H1 (cell line): Measurements from ENCODE around the gene LBX2. TPM values are rescaled to one million over a fixed set of nuclear protein-coding genes. Genes with fewer than 3 reads are reported as not detected.

Source experiments
- CTCF ChIA-PET: fragments of 300-600 bp; sonication (Branson Sonifier 250); formaldehyde crosslinking; loops from one replicate; lab custom pipeline; 2021; ENCODE audit not compliant: partially characterized antibody; lab: Charles Lee
- POLR2A ChIA-PET: fragments of 300-600 bp; sonication (Branson Sonifier 250); formaldehyde crosslinking; loops from one replicate; lab custom pipeline; 2021; ENCODE audit warnings: inconsistent platforms; ENCODE audit not compliant: partially characterized antibody; lab: Charles Lee
- DNase-seq, 2 experiments: peaks; one replicate each; pipeline versions ENCODE4 v3.0.0 to v3.0.0-alpha.2; 2010 to 2022; ENCODE audit warnings: low spot score in 2 of 2, low read depth in 1 of 2, mixed read lengths in 1 of 2
- FAIRE-seq: peaks from 2 replicates; lab custom pipeline; 2011; peaks lifted over from hg19 to GRCh38; lab: Jason Lieb, UNC
- H2AFZ ChIP-seq: 2 replicates; pipeline ENCODE4 v1.8.1; 2012; ENCODE audit warnings: low read length, inconsistent platforms
- H2AK5ac ChIP-seq: 2 replicates; pipeline ENCODE4 v1.6.1; 2013; ENCODE audit warnings: low read depth, low read length
- H2BK120ac ChIP-seq: replicated peaks from 2 replicates; pipeline ENCODE3; 2013; ENCODE audit warnings: low read depth, low read length, inconsistent platforms
- H2BK12ac ChIP-seq: 2 replicates; pipeline ENCODE4 v1.6.1; 2013; ENCODE audit warnings: low read depth, low read length
- H2BK15ac ChIP-seq: 2 replicates; pipeline ENCODE4 v1.6.1; 2013; ENCODE audit warnings: low read length
- H2BK20ac ChIP-seq: 2 replicates; pipeline ENCODE4 v1.6.1; 2013; ENCODE audit warnings: low read length
- H2BK5ac ChIP-seq: 2 replicates; pipeline ENCODE4 v1.6.1; 2013; ENCODE audit warnings: low read depth, low read length
- H3K14ac ChIP-seq: 2 replicates; pipeline ENCODE4 v1.6.1; 2013; ENCODE audit warnings: inconsistent platforms; ENCODE audit not compliant: insufficient read length
- H3K18ac ChIP-seq: 2 replicates; pipeline ENCODE4 v1.6.1; 2013; ENCODE audit warnings: low read length; ENCODE audit errors: extremely low read depth
- H3K23ac ChIP-seq: 2 replicates; pipeline ENCODE4 v1.6.1; 2013; ENCODE audit warnings: inconsistent platforms; ENCODE audit not compliant: insufficient read length
- H3K23me2 ChIP-seq: 2 replicates; pipeline ENCODE4 v1.6.1; 2013; ENCODE audit warnings: low read depth, low read length
- H3K27ac ChIP-seq: 2 replicates; pipeline ENCODE4 v1.6.1; 2011; ENCODE audit warnings: low read depth, low read length, inconsistent platforms
- H3K27me3 ChIP-seq, 4 experiments: replicated peaks in 1 of 4; 1 replicate in 1 of 4; 2 replicates in 3 of 4; pipeline versions ENCODE4 v1.6.1 to v1.8.1; 2011 to 2013; ENCODE audit warnings: low read length in 3 of 4, mild to moderate bottlenecking in 3 of 4, inconsistent platforms in 2 of 4, mixed read lengths in 2 of 4, moderate library complexity in 1 of 4; ENCODE audit not compliant: control insufficient read depth in 3 of 4, insufficient read depth in 3 of 4; ENCODE audit errors: extremely low read depth in 1 of 4
- H3K36me3 ChIP-seq, 4 experiments: 2 replicates each; pipeline versions ENCODE4 v1.6.1 to v1.8.1; 2011 to 2013; ENCODE audit warnings: mild to moderate bottlenecking in 4 of 4, low read length in 3 of 4, moderate library complexity in 2 of 4, control low read depth in 1 of 4, inconsistent platforms in 1 of 4; ENCODE audit not compliant: insufficient read depth in 4 of 4, control insufficient read depth in 2 of 4
- H3K4ac ChIP-seq: replicated peaks from 2 replicates; pipeline ENCODE3; 2013; ENCODE audit warnings: low read length, low read depth, mixed read lengths, inconsistent platforms; ENCODE audit not compliant: insufficient read length
- H3K4me1 ChIP-seq, 4 experiments: replicated peaks in 1 of 4; 1 replicate in 1 of 4; 2 replicates in 3 of 4; pipeline versions ENCODE4 v1.6.1 to v1.8.1; 2011 to 2013; ENCODE audit warnings: low read length in 3 of 4, inconsistent platforms in 2 of 4, mixed read lengths in 1 of 4; ENCODE audit not compliant: insufficient read depth in 4 of 4, control insufficient read depth in 3 of 4
- H3K4me2 ChIP-seq, 2 experiments: 2 replicates each; pipeline versions ENCODE4 v1.6.1 to v1.8.1; 2011 to 2013; ENCODE audit warnings: low read depth in 2 of 2, low read length in 2 of 2, control low read depth in 1 of 2, inconsistent platforms in 1 of 2, mild to moderate bottlenecking in 1 of 2; ENCODE audit not compliant: insufficient read depth in 1 of 2
- H3K4me3 ChIP-seq, 4 experiments: fragments of 200-600, 300-600 bp in 1 of 4; sonication (generic), shearing (Covaris generic), sonication (Bioruptor Twin) in 1 of 4; 2 replicates each; pipeline versions ENCODE4 v1.5.1 to v1.8.1; 2011 to 2016; ENCODE audit warnings: low read length in 4 of 4, low read depth in 3 of 4, control low read depth in 2 of 4, inconsistent platforms in 2 of 4, mild to moderate bottlenecking in 2 of 4, mixed read lengths in 1 of 4, moderate library complexity in 1 of 4; ENCODE audit not compliant: insufficient read depth in 2 of 4; ENCODE audit errors: extremely low read depth in 1 of 4
- H3K56ac ChIP-seq: replicated peaks from 2 replicates; pipeline ENCODE3; 2013; ENCODE audit warnings: low read depth, mild to moderate bottlenecking, mixed read lengths, low read length, inconsistent platforms; ENCODE audit not compliant: insufficient read length
- H3K79me1 ChIP-seq: 2 replicates; pipeline ENCODE4 v1.6.1; 2013; ENCODE audit warnings: low read depth, low read length, control low read depth
- H3K79me2 ChIP-seq, 2 experiments: 2 replicates each; pipeline versions ENCODE4 v1.6.1 to v1.8.1; 2012 to 2013; ENCODE audit warnings: low read length in 2 of 2, mild to moderate bottlenecking in 2 of 2, inconsistent platforms in 1 of 2; ENCODE audit not compliant: insufficient read depth in 2 of 2, control insufficient read depth in 1 of 2
- H3K9ac ChIP-seq, 4 experiments: replicated peaks in 1 of 4; 1 replicate in 1 of 4; 2 replicates in 3 of 4; pipeline versions ENCODE4 v1.6.1 to v1.8.1; 2011 to 2013; ENCODE audit warnings: low read depth in 3 of 4, low read length in 3 of 4, control low read depth in 2 of 4, mild to moderate bottlenecking in 2 of 4, moderate library complexity in 2 of 4, inconsistent platforms in 1 of 4; ENCODE audit errors: extremely low read depth in 1 of 4
- H3K9me3 ChIP-seq, 2 experiments: 2 replicates each; pipeline versions ENCODE4 v1.6.1 to v1.8.1; 2012 to 2013; ENCODE audit warnings: mild to moderate bottlenecking in 2 of 2, moderate library complexity in 2 of 2, control low read depth in 1 of 2, inconsistent platforms in 1 of 2, low read depth in 1 of 2, low read length in 1 of 2, mixed read lengths in 1 of 2; ENCODE audit not compliant: insufficient read depth in 2 of 2
- H4K20me1 ChIP-seq, 2 experiments: replicated peaks in 1 of 2; 2 replicates each; pipeline versions ENCODE3 to v1.8.1; 2011 to 2013; ENCODE audit warnings: inconsistent platforms in 2 of 2, low read length in 2 of 2, mild to moderate bottlenecking in 1 of 2; ENCODE audit not compliant: insufficient read depth in 2 of 2, control insufficient read depth in 1 of 2
- H4K5ac ChIP-seq: 2 replicates; pipeline ENCODE4 v1.6.1; 2013; ENCODE audit warnings: low read length, low read depth, mixed read lengths, inconsistent platforms; ENCODE audit not compliant: insufficient read length
- H4K8ac ChIP-seq: 2 replicates; pipeline ENCODE4 v1.8.0; 2013; ENCODE audit warnings: mild to moderate bottlenecking, moderate library complexity, low read length, inconsistent platforms; ENCODE audit not compliant: insufficient read depth; ENCODE audit errors: extremely low read depth
- H4K91ac ChIP-seq: replicated peaks from 2 replicates; pipeline ENCODE3; 2013; ENCODE audit warnings: low read length, mixed read lengths, inconsistent platforms; ENCODE audit not compliant: insufficient read length
- EGR1 ChIP-seq: IDR thresholded peaks from 2 replicates; pipeline ENCODE4 v1.6.1; 2011; ENCODE audit warnings: low read depth, low read length, borderline replicate concordance
- EP300 ChIP-seq, 2 experiments: IDR thresholded peaks; 1 replicate in 1 of 2; 2 replicates in 1 of 2; pipeline ENCODE4 v1.6.1; 2011 to 2012; ENCODE audit warnings: low read depth in 2 of 2, low read length in 2 of 2, mild to moderate bottlenecking in 2 of 2, borderline replicate concordance in 1 of 2, inconsistent platforms in 1 of 2, moderate library complexity in 1 of 2
- KDM5A ChIP-seq: fragments of 200-600 bp; IDR thresholded peaks from 2 replicates; pipeline ENCODE4 v1.7.1; 2012; ENCODE audit warnings: mild to moderate bottlenecking, low read length, inconsistent platforms, mixed read lengths
- POLR2A ChIP-seq, 2 experiments: IDR thresholded peaks; 1 replicate in 1 of 2; 2 replicates in 1 of 2; pipeline ENCODE4 v1.6.1; 2011; ENCODE audit warnings: low read depth in 2 of 2, low read length in 2 of 2, mild to moderate bottlenecking in 2 of 2; ENCODE audit errors: control extremely low read depth in 1 of 2
- SAP30 ChIP-seq: fragments of 300-600 bp; sonication (generic); IDR thresholded peaks from 2 replicates; pipeline ENCODE4 v1.7.1; 2012; ENCODE audit warnings: low read length, moderate library complexity, mild to moderate bottlenecking, inconsistent platforms; ENCODE audit not compliant: insufficient read depth, insufficient replicate concordance
- SIN3A ChIP-seq, 2 experiments: IDR thresholded peaks in 1 of 2; conservative IDR thresholded peaks in 1 of 2; 2 replicates each; pipeline ENCODE4 v1.6.1; 2011 to 2012; ENCODE audit warnings: low read length in 2 of 2, improper control_type of control experiment in 1 of 2, low read depth in 1 of 2, mild to moderate bottlenecking in 1 of 2
- SIX5 ChIP-seq: IDR thresholded peaks from 2 replicates; pipeline ENCODE4 v1.6.1; 2011; ENCODE audit warnings: mild to moderate bottlenecking, low read depth, low read length
- SP4 ChIP-seq: IDR thresholded peaks from 2 replicates; pipeline ENCODE4 v1.6.1; 2012; ENCODE audit warnings: low read length, inconsistent platforms
- TBP ChIP-seq: IDR thresholded peaks from 2 replicates; pipeline ENCODE4 v1.6.1; 2011; ENCODE audit warnings: low read depth, low read length, improper control_type of control experiment
- USF2 ChIP-seq: IDR thresholded peaks from 2 replicates; pipeline ENCODE4 v1.6.1; 2011; ENCODE audit warnings: low read length, improper control_type of control experiment
- WGBS, 2 experiments: shearing (Covaris generic) in 1 of 2; methylation state at CpG; one replicate each; pipeline versions ENCODE4 v1.1.6 to v1.1.7; 2013 to 2015; ENCODE audit warnings: low lambda C conversion rate in 2 of 2, mixed read lengths in 2 of 2, inconsistent platforms in 1 of 2, low coverage in 1 of 2, missing lambda C conversion rate in 1 of 2; ENCODE audit not compliant: insufficient replicate concordance in 2 of 2, insufficient coverage in 1 of 2, insufficient read length in 1 of 2; ENCODE audit errors: extremely low coverage in 1 of 2, missing lambda C conversion rate in 1 of 2; 5-methylcytosine and 5-hydroxymethylcytosine counted together
- polyA plus RNA-seq, 7 experiments: library from polyadenylated mRNA; depleted of rRNA in 3 of 7; stranded (reverse) in 5 of 7; unstranded in 2 of 7; fragments of >200 nt in 5 of 7; fragments of 200-250 nt in 2 of 7; gene quantifications; 1 replicate in 5 of 7; 2 replicates in 1 of 7; 4 replicates in 1 of 7; pipeline versions ENCODE4 v1.2.1 to v1.2.3, GENCODE V29; 2011 to 2013; ENCODE audit warnings: missing spikeins in 2 of 7, mixed read lengths in 2 of 7
- total RNA-seq: library from RNA; stranded (reverse); fragmentation: NEBNext Ultra II Directional; extraction: Animal tissue kit (Norgen Biotek cat#: 25700); gene quantifications from 2 replicates; pipeline ENCODE4 v1.2.1, GENCODE V29; 2021
- TF ChIP-seq, protein P1 (sequence below): IDR thresholded peaks from 2 replicates; pipeline ENCODE4 v1.6.1; 2011; ENCODE audit warnings: low read depth, mild to moderate bottlenecking, low read length; ENCODE audit not compliant: insufficient read depth

The LBX2 gene
- total and polyA plus RNA-seq, 2 of the 8 experiments (the other 6 are each of a cell fraction or from before 2014, with no cell fraction given): 0.27 TPM; not detected in 1

GRCh38 chr2:74531666-74532065, 32.3 kb upstream of the LBX2 start:
- Histone ChIP-seq H3K36me3 (peaks cover 4 to 27% (median 21%) of the 10 kb centered on the region in 4 experiments; a peak in 7 of 8 replicates), H2BK20ac (no peak overlapping the region), H3K4ac (no peak overlapping the region), H4K91ac (no peak overlapping the region), H3K4me3 (no peak overlapping the region), H3K27ac (no peak overlapping the region), H2AK5ac (no peak overlapping the region), H3K27me3 (no peaks in the 10 kb centered on the region; a peak in 1 of 7 replicates), H3K9ac (no peak overlapping the region), H3K56ac (no peak overlapping the region), H4K20me1 (peaks cover 6 to 11% of the 10 kb centered on the region in 2 experiments), H3K79me1 (peaks cover 10% of the 10 kb centered on the region), H4K8ac (no peak overlapping the region), H3K9me3 (no peaks in the 10 kb centered on the region), H3K4me1 (peaks cover 4 to 13% (median 6%) of the 10 kb centered on the region in 4 experiments; a peak in 6 of 7 replicates), H2BK120ac (no peak overlapping the region), H2BK12ac (no peak overlapping the region), H3K14ac (no peak overlapping the region), H2AFZ (no peak overlapping the region), H3K79me2 (peaks cover 0 to 18% of the 10 kb centered on the region in 2 experiments; a peak in 2 of 4 replicates), H3K4me2 (no peak overlapping the region; a peak in 1 of 4 replicates), H3K23me2 (peaks cover 9% of the 10 kb centered on the region; the same call in 1 of the 2 replicates), H3K23ac (no peak overlapping the region), H2BK5ac (no peak overlapping the region), H2BK15ac (no peak overlapping the region), H4K5ac (no peak overlapping the region), H3K18ac (no peak overlapping the region)
- FAIRE-seq (no peak), DNase-seq (no peak)
- 95% methylated on average over 7 of the region's 7 CpGs; no CpG with 5 or more reads in 1 of the 2 experiments for WGBS, 2 experiments
- POLR2A ChIA-PET: interaction anchor here (1.3 to 5.9 kb wide), 6 partner anchors 7 to 42 kb away, joined by 3 to 73 read pairs (median 14); partner anchors contain the start of genes LBX2 and LOXL3
- CTCF ChIA-PET: interaction anchor here (0.8 to 7.0 kb wide), 10 partner anchors 9 to 56 kb away, joined by 3 to 53 read pairs (median 5); partner anchors contain the start of genes CCDC142 and TTC31
- TF ChIP-seq EP300 (IDR thresholded peaks at IDR 0.05; ENCODE audit: borderline replicate concordance in 1 of 2, low read depth in 2 of 2, low read length in 2 of 2): no peak
- TF ChIP-seq SIN3A (conservative IDR thresholded peaks at IDR 0.05 in 1 of 2, IDR thresholded peaks at IDR 0.05 in 1 of 2; ENCODE audit: low read depth in 1 of 2, low read length in 2 of 2): no peak
- no peak for TF ChIP-seq USF2
- no peak for TF ChIP-seq TBP
- no peak for TF ChIP-seq SP4
- TF ChIP-seq KDM5A: no peak
- TF ChIP-seq SIX5: no peak
- TF ChIP-seq, protein P1, sequence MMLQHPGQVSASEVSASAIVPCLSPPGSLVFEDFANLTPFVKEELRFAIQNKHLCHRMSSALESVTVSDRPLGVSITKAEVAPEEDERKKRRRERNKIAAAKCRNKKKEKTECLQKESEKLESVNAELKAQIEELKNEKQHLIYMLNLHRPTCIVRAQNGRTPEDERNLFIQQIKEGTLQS: no peak
- TF ChIP-seq EGR1: no peak
- no peak for TF ChIP-seq POLR2A (IDR thresholded peaks at IDR 0.05; ENCODE audit: control extremely low read depth in 1 of 2, low read depth in 2 of 2, low read length in 2 of 2)
- TF ChIP-seq SAP30: no peak
